ENCODE data around the gene FBP2.

Gene FBP2

DNA sequence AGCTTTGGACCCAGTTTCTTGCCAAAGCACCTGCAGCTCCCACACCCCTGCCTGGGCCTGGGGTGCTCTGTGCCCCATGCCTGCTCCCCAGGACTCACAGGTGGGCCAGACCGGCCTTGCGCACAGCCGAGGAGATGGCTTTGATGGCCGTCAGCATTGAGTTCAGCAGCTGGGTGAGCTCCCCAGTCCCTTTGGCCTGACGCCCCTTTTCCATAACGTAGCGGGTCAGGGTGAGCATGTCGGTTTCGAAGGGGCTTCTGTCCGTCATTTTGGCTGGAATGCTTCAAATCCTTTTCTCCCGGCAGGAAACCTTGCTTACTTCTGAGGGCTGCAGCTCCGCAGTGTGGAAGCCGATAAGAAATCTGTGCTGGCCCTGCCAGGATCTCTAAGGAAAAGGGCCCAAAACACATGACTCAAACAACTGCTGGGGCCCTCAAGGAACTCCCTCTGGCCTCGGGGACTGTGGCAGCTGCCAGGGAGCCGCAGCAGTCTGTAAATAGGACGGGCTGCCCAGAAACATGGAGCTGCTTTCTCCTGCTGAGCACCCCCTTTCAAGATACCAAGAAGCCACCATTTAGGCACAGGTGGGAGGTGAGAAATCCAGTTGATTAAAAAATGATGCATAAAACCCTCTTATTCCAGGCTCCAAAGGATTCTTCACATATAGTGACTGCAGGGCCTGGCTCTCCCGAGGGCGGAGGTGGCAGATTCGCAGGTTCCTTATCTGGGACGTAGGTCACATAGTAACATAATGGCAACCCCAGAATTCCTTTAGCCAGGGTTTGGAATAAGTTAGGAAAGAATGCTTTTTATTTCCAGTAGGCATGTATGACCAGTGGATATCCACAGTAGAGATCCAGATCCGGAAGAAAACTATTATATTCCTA lies at the start of gene FBP2:
Gene FBP2 (minus strand): TSS at position 366 of the 887 bp plus-strand sequence. CDS start 98 bp downstream, at position 268.
- DNase-seq, result no peak

DNA sequence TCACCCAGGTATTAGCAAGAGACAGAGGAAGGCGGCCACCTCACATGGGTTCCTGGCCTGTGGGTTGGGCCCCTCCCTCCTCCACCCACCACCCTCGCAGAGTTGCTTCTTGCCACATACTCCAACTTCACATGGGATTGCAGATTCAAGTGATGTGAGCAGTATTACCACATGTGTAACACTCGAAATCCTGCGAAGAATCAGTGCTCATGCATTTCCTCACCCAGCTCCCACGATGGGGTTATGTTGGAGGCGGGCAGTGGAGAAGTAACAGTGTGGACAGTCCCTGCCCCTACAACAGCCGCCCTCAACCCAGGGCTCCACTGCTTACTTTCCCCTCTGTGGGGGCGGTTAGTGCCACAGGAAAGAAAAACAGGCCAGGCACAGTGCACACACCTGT lies 49.6 kb upstream of the FBP2 start:
- DNase-seq, result no peak

GRCh38 chr9:94642501-94642900 lies 48.9 kb upstream of the FBP2 start:
- DNase-seq, result no peak

DNA sequence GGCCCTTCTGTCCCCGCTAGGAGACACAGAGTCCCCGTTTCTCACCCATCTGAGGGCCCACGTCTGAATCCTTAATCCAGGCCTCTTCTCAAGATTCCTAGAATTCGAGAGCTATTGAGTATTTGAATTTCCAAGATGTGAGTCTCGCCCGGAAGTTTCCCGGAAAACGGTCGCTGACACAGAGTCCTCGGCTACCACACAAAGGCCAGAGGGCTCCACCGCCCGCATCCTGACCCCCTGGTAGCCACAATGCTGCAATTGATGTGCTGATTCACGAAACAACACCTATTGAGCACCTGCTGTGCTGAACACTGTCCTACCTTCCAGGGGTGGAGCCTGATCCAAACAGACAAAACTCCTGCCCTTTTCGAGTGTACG lies 46.4 kb upstream of the FBP2 start:
- DNase-seq, result no peak

GRCh38 chr9:94639061-94639998 lies 45.7 kb upstream of the FBP2 start, which contains the start of gene FBP1:
FBP1 (minus strand) TSS chr9:94639518; CDS start chr9:94639310, 208 bp downstream.
- DNase-seq, result no peak

DNA sequence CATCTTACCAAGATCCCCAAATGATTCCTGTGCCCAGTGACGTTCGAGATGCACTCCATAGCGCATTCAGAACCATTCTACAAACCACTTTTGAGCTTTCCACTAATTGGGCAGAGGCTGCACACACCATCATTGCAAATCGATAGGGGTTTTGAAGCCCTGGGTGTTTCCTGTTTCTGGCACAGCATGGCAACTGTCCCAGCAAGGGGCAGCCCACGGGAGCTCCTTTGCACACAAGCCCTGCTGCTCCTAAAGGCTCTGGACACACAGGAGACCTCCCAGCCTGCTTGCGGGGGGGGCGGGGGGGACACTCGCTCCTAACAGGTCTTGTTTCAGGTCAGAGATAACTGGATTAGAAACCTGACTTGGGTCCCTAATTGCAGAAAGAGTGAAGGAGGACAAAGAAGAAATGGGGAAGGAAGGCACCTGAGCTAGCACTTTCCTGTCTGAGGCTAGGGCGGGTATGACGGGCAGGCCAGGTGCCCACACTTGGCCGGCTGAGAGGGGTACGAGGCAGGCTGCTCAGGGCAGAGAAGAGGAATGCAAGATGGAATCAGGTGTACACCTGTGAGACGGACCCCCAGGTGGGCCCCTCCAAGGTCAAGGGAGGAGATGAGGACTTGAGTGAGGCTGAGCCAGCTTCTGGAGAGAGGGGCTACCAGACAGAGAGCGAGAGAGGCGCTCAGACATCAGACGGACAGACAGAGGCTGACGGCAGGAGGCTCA lies 44.9 kb upstream of the FBP2 start:
- no peak for DNase-seq

GRCh38 chr9:94632737-94633136 lies 39.1 kb upstream of the FBP2 start:
- DNase-seq, result no peak

DNA sequence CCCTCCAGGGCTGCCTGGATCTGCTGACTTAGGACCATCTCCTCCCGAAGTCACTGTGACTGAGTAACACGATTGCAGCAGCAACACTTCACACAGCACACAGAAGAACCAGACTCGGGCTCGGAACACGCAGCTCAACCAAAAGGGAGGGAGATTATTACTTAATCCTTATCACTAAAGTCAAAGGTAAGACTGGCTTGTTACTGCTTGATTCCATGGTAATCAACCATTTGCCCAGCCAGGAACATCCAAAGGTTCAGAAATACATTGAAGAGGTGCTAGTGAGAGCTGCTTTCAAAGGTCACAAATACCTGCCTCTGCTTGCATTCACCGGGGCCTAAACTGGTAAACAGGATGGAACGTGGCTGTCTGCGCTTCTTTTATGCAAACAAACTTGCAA lies 38.0 kb upstream of the FBP2 start:
- no peak for DNase-seq

GRCh38 chr9:94630833-94631232 lies 37.2 kb upstream of the FBP2 start:
- no peak for DNase-seq

DNA sequence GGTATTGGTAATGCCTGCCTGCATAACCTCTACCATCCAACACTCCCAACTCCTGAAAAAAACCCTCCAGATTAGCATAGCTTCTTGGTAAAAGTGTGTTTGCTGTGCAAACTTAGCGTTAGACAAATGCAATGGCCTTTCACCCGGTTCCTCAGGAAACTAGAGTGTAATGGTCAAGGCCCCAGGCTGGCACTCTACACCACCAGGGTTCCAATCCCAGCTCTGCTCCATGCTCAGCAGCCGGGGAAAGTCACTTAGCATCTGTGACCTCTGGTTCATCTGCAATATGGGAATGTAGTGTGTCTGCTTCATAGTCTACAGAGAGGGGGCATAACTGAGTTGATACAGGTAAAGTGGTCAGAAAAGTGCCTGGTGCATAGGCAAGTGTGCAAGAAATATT lies 36.7 kb upstream of the FBP2 start:
- no peak for DNase-seq

- no peak for DNase-seq
Measured at GRCh38 chr9:94627287-94627686, 33.7 kb upstream of the FBP2 start.

DNA sequence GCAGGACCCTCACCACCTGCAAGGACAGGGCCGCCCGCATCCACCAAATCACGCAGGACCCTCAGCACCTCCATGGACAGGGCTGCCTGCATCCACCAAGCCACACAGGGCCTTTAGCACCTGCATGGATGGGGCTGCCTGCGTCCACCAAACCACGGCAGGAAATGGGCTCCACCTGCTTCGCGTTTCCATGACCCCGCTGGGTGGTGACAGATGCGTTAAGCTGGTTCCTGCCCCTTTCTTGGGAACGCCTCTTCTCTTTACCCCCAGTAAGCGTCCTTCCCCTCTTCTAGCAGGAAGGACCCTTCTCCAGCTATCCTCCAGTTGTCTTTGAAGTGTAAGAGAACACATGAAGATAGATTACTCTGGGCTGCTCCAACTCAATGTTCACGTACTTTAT lies 32.2 kb upstream of the FBP2 start:
- no peak for DNase-seq

DNA sequence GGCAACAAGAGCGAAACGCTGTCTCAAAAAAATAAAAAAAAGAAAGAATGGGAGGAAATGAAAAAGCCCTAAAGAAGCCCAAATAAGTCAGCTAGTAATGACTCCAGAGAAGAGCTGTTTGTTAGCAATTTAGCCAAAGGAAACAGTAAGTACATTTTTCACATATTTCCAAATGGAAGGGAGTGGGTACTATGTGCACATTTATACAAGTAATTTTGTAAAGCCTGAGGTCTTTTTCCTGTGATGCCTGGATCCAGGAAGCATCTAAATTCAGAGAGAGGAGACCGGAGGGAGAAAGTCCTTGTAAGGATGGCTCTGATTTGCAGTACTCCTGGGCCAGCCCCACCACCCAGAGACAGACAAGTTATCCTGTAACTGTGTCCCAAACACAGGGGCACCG lies 31.0 kb upstream of the FBP2 start:
- no peak for DNase-seq

- no peak for DNase-seq
Measured at GRCh38 chr9:94623253-94623652, 29.6 kb upstream of the FBP2 start.

GRCh38 chr9:94622087-94622800 lies 28.6 kb upstream of the FBP2 start:
- DNase-seq, result no peak

GRCh38 chr9:94619026-94619425 lies 25.4 kb upstream of the FBP2 start:
- no peak for DNase-seq

DNA sequence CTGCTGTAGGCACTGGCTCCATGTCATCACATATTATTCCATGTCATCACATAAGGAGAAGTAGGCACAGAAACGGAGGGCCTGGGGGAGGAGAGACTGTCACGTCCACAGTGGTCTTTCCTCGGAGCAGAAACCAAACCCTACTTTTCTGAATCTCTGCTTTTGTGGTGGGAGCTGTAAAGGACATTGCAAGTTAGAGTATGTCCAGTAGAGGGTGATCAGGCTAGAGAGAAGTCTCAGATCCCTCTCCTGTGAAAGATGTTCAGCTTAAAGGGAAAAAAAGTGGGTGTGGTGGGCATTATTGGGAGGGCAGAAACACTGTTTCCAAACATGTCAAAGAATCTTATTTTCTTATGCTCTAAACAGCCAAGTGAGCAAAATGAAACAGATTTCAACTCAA lies 19.4 kb upstream of the FBP2 start:
- no peak for DNase-seq

DNA sequence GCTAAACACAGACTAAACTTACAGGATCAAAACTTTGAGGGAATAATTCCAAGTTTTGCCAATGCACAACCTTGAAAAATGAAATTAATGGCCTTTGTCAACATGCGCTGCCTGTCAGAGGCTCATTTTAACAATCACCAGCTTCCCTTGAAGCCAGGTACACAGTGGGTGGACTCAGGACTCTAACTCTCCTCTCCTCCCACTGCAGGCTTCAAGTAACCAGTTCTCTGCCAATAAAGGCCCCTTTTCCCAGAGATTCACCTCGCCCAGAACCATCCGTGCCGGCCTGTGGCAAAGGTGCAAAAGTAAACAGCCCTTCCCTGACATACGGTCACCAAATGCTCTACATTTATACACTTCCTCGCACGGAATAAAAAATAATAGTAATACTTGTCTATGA lies 18.4 kb upstream of the FBP2 start:
- DNase-seq, result no peak

GRCh38 chr9:94611638-94612068 lies 18.0 kb upstream of the FBP2 start:
- DNase-seq, result no peak

DNA sequence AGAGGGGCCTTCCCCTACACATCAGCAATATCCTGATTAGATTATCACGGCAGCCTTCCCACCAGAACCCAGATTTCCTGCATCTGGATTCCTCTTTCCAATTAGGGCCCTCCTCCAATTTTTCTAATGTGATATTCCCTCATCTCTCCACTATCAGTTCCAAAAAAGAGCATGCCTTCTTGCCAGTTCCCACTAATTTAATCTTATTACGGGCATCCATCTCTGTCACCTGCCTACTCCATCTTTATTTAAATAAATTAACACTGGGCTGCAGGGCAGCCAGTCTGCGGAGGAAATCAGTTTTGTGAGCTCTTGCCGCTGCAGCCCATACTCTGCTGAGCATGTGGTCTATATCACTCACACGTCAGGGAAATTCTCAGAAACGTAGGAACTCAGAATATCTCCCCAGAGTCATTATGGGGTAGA lies 16.6 kb upstream of the FBP2 start:
- DNase-seq, result no peak

DNA sequence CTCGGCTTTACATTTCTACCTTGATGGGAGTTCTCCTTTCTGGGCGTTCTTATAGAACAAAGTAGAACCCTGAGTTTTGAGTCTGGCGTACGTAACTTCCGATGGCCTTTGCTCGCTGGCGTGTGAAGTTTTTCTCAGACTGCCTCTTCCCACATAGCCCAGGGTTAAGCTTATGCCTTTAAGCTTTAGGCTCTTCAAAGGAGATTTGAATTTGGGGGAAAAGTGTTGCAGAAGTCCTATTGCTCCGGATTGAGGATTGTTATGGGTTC lies 13.7 kb upstream of the FBP2 start:
- no peak for DNase-seq

GRCh38 chr9:94606646-94607422 lies 13.2 kb upstream of the FBP2 start:
- DNase-seq, result no peak
